GM21825 (cell line): ENCODE measurements around the gene KCNJ10.

Source experiments
- ATAC-seq: cut with Tn5 transposase; IDR thresholded peaks from one replicate; pipeline ENCODE4 v1.9.1; 2021; ENCODE audit warnings: mild to moderate bottlenecking, moderate library complexity; ENCODE audit not compliant: unreplicated experiment

KCNJ10 gene

DNA sequence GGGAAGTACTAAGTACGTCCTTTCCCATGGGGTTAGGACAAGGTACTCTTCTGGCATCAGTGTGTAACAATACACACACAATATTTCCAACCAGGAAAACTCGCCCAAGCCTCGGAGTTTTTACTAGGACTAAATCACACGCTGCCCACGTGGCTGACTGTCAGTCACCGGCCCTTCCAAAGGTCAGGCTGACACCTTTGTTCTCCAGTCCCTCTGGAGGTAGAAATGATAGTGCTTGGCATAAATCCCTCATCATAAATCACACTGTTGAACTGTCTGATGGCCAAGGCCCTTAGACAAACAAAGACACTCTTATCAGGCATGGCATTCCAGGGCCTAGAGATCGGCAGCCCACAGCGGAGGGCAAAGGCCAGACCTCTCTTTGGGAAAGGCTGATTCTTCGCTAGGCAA lies 99.0 kb downstream of the KCNJ10 start:
- no peak for ATAC-seq

DNA sequence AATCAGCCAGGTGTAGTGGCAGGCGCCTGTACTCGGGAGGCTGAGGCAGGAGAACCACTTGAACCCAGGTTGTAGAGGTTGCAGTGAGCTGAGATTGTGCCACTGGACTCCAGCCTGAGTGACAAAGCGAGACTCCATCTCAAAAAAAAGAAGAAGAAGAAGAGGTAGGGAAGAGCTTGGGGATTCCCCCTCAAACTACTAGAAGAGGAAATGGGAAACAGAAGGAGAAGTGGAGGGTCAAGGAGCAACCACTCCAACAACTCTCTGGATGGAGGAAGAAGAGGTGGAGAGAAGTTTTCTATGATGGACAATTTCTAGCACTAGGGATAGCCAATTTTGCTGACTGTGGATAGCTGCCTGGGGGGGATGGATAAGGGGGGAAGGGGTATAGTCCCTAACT lies 101.1 kb downstream of the KCNJ10 start:
- no peak for ATAC-seq

DNA sequence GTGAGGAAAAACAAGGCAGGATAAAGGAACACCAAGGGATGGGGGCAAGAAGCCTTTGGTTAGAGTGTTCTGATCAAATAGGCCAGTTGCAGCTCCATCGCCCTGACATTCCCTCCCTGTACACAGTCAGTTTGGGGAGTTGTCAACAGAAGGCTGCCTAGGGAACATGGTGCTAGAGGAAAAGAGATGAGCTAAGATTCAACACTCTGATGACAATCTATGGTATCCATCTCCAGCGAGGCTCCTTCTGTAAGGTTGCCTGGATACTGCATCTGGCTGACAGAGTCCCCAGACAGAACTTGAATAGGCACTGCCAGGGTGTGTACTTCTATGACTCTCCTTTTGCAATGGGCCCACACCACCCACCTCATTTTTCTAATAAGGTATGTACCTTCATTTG lies 104.7 kb downstream of the KCNJ10 start:
- no peak for ATAC-seq

DNA sequence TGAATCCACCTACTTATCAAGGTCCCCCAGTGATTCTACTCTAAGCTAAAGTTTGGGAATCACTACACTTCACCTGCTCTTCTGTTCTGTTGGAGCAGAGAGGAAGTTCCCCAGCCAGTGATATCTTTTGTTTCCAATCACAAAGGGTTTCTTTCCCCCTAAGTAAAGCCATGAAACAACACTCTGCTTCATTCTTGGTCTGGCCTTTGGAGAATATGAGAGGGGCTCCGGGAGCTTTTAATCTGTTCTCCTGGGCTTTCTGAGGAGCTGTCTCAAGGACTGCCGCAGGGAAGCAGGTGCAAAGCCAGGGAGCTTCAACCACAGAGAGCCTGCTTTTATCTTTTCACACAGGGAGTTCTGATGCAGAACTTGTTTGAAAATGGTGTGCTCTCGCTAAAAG lies 105.8 kb downstream of the KCNJ10 start:
- ATAC-seq: no peak

DNA sequence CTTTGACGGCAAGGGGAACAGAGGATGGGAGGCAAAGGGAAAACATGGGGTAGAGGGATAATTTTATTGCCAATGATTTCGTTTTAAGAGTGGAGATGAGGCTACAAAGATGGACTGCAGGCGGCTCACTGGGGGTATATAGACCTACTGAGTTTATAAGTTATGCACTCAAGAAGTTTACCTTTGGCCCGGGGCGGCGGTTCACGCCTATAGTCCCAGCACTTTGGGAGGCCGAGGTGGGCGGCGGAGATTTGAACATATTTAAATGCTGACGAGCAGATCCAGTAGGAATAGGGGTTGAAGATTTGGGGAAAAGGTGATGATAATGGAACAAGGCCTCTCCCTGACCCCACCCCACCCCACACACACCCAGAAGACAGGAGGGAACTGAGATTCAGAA lies 107.8 kb downstream of the KCNJ10 start:
- no peak for ATAC-seq

DNA sequence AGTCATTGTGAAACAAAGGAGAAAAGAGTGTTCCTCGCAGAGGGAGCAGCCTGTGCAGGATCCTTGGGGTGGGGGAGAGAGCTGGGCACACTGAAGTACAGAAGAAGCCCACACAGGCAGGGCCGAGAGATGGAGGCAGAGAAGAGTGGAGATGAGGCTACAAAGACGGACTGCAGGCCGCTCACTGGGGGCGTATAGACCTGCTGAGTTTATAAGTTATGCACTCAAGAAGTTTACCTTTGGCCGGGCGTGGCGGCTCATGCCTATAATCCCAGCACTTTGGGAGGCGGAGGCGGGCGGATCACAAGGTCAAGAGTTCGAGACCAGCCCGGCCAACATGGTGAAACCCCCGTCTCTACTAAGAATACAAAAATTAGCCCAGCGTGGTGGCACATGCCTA lies 108.3 kb downstream of the KCNJ10 start:
- no peak for ATAC-seq

DNA sequence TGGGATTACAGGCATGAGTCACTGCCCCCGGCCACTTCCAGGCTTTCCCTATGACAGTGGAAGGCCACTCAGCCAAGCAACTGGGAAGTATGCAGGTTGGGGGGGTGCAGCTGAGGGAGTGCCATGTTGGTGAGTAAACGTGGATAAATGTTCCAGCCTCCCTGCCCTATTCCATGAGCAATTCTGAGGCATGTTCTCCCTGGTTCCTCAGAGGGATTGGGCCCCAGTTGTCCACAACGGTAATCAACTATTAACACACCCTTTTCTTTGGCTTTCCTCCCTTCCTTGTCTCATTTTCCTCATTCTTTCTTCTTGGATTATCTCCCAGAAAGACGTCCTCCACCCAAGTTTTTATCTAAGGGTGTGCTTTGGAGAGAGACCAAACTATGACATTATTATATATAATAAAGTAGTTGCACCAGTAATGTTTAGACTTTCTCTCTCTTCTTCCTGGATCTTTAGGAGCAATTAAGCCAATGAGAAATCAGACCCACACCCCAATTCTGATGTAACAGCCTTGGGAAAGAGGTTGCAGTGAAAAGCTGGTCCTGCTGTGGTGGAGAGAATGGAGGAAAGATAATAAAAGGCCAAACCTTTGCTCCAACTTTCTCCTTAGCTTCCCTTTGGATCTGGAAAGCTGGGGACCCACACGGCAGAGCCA lies 109.1 kb downstream of the KCNJ10 start:
- no peak for ATAC-seq

DNA sequence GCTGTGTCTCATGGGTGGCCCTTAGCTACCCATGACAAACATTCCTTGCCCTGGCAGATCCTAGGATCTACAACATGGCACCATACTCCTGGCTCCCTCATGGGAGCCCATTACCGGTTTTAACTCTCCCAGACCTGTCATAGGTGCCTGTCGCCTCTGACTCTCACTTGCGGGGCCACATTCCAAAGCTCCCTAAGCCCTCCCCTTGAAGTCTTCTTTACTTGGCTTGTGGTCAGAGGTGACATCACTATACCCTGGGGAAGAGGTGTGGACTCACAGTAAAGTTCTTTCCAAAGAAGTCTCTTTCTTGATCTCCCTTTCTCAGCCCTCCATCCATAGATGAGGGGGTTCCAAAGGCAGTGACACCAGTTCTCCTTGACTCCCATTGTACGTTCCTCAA lies 110.5 kb downstream of the KCNJ10 start:
- ATAC-seq: no peak

DNA sequence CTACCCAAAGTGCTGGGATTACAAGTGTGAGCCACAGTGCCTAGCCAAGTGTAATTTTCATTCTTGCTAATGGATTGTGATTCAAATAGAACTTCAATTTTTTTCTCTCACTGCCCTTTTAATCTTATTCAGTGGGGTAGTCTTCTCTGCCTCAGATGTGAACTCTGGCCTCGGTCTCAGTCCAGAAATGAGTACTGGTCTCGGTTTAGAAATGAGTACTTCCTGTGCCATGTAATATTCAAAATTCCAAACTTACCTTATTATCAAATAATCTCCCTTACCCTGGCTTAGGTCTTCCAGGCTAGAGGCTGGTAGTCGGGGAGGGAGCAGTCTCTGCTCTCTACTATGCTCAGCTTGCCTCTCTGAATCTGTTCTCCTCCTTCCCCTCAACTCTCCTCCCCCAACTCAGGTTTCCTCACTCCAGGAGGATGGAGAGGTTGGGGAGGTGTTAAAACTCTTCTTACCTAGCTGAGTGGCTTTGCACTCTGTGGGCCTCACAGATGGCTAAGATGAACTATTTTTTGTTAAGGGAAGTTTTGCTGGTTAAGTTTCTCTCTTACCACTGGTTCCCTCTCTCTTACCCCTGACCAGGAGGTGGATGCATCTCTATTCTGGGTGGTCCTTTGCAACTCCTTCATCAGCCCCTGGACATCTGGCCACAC lies 111.1 kb downstream of the KCNJ10 start:
- ATAC-seq: no peak

DNA sequence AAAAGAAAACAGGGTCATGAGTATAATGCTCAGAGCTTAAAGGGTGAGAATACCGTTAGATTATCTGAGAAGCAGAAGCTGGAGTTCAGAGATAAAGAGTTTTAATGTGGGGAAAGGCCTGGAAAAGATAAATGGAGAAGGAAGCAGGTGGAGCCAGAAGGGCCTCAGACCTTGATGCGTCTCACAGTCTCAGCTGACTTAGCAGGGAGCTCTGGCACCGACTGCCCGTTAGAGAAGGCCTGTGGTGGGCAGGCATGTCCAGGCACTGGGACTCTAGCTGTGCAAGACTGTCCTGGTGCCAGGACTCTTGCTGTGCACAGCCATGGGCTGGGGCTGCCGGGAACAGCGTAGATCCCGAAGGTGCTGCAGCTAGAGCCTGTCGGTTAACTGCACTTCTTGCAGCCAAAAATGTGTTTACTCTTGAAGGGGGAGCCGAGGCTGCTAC lies 112.1 kb downstream of the KCNJ10 start:
- ATAC-seq: no peak

DNA sequence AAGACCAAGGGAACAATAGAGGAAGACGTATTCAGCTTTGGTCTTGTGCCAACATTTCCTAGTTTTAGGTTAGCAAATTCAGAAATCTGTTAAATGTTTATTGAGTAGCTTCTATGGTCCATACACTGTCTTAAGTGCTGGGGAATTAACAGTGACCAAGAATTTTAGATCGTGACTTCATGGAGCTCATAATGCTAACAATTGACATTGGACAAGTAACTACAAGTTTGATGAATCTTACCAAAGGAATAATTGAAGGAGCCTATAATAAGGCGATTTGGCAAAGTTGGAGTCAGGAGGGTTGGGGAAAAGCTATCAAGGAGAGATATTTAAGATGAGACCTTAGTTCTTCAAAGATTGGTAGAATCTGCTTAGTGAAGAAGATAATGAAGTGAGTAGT lies 114.5 kb downstream of the KCNJ10 start:
- ATAC-seq: no peak

DNA sequence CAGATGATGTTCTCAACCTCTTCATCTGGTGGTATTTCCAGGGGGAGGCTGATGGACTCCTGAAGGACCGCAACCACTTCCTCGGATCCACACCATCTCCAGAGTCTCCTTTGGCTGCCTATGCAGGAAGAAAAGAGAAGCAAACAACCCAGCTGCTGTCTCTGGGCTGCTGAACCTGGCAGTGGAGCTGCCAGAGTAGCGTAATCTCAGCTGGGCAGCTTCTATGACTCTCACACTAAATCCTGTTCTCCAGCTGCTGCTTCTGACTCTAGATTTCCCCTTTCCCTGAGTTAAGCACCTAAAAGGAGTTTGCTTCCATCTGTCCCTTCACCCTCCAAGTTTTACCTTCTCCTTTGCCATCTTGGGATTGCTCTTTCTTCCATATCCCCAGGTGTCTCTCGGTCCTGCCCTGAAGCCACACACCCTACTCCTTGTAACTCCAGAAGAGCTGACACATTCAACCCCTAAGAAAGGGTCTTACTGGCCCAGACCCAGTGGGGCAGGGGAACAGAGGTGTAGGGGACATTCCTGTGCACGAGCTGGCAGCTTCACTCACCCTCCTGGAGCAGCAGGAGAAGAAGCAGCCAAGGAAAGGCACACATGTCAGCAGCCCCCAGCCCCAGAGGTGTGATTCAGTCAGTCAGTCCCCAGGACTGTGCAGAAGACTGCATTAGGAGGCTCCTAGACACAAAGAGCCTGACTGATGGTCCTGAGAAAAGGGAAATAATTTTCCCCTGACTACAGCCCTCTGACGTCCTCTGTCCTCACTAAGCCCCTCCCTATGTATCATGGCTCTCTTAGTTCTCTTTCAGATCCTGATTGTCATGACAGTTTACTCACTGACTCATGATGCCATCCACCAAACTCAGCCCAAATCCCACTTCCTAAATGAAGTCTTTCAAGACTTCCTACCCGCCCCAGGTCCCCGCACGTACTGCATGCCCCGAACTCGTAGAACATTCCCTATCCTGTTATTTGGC lies 116.1 kb downstream of the KCNJ10 start, which contains the start of gene SLAMF9:
Gene SLAMF9, minus strand, starts transcription at position 702 of the 980 bp plus-strand sequence. Its CDS starts 100 bp downstream, at position 602.
- no peak for ATAC-seq

DNA sequence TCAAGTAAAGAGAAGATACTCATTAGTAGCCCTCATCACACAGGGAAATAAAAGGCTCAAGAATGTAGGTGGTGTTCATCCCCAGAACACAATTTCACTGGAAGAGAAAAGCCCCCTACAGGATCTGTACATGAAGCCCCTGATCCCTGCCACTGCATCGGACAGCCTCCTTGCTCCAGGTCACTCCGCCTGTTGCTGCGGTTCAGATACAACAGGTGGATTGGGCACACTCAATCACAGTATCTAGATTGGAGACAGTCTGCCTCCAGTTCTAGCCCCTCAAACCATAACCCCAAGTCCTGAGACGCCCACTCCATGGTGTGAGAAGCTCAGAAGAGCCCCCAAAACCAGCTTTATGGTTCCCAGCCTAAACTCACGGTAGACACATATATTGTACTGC lies 117.0 kb downstream of the KCNJ10 start:
- no peak for ATAC-seq

DNA sequence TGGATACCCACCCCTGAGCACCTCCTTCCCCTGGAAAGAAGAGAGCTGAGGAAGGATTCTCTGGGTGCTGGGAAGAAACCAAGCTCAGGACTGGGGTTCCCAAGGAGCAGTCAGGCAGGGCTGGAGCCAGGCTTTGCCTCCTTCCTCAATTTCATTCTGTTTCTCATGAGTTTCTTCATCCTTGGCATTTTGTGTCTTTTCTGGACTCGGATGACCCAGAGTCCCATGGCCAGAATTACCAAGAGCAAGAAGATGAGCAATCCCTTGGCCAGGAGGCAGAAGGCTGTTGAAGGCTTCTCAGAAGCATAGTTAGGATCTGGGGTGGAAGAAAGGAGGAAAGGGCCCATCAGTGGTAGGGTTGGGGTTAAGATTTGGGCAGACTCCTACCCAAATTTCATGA lies 118.4 kb downstream of the KCNJ10 start:
- ATAC-seq: no peak

DNA sequence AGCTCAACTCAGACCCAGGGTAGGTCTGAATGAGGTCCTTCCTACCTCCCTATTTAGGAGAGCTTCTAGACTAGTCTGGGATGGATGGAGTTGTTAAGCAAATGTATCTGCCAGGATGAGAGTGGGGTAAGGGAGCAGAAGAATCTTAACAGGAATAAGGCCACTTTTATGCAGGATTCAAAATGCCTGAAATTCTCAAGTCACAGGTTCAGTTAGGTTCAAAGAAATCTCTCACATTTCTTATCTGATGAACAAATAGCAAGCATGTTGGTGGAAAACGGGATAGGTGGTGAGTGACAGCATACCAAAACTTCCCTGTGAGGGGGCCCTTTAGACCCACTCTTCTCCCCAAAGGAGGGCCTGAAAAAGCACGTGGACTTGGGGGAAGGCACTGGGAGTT lies 118.9 kb downstream of the KCNJ10 start:
- no peak for ATAC-seq

DNA sequence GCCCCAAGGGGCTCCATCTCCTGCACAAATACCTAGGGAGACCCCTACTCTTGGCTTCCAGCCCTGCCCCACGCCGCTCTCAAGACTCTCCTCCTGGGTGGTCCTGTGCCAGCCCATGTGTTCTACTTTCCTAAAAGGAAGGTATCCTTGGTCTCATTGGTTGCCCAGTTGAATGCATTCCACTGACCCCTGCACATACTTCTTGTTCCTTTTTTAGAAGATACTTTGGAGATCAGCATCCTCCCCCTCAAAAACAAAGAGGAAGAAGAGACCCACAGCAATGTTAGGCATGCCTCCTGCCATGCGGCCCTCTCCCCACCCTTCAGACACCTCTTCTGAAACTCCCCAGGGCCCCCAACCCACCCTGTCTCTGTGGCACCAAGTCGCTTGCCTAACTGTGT lies 120.0 kb downstream of the KCNJ10 start:
- no peak for ATAC-seq

DNA sequence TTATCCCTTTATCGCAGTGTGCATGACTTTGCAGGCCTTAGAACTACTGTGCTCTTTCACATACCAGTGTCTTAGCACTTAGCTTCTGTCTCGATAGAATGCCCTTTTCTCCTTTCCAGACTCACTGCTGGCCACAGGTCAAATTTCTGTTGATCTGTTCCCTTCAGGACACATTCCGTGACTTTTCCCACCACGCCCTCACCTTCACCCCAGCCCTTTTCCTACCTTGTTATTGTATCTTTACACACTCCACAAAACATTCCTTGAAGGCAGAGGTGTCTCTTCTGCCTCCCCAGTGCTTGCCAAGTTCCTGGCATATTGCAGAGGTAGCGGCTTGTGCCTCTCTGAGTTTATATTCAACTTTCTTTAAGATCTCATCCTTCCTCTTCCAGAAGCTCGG lies 120.8 kb downstream of the KCNJ10 start:
- ATAC-seq: no peak
